Large intestine (tissue), 3 donors: ENCODE results near the gene OR1A1. TPM values are rescaled to one million over a fixed set of nuclear protein-coding genes. Genes with fewer than 3 reads are reported as not detected.
"Not testable (repeated sequence)": the region's sequence is repeated elsewhere in the genome, so short reads cannot be mapped to it uniquely, and the experiment has no call there.

Experiments used
- DNase-seq, 2 donors: peaks; one replicate each; pipeline versions ENCODE4 v3.0.0 to v3.0.0-alpha.2; 2013
- H3K27ac ChIP-seq: one replicate; pipeline ENCODE4 v1.5.1; 2013; ENCODE audit warnings: low read length
- H3K27me3 ChIP-seq: 2 replicates; pipeline ENCODE4 v1.6.1; 2013; ENCODE audit warnings: low read length; ENCODE audit not compliant: control insufficient read depth, insufficient read depth
- H3K36me3 ChIP-seq: 2 replicates; pipeline ENCODE4 v1.6.1; 2013; ENCODE audit warnings: low read length; ENCODE audit not compliant: control insufficient read depth, insufficient read depth
- H3K4me1 ChIP-seq: one replicate; pipeline ENCODE4 v1.6.1; 2013; ENCODE audit warnings: low read length; ENCODE audit not compliant: control insufficient read depth, insufficient read depth
- H3K4me3 ChIP-seq: one replicate; pipeline ENCODE4 v1.5.1; 2013; ENCODE audit warnings: low read length
- H3K9me3 ChIP-seq: one replicate; pipeline ENCODE4 v1.6.1; 2013; ENCODE audit warnings: mild to moderate bottlenecking, low read depth, low read length, moderate library complexity; ENCODE audit not compliant: control insufficient read depth
- WGBS: methylation state at CpG from one replicate; pipeline ENCODE4 v1.1.5; 2013; ENCODE audit warnings: low lambda C conversion rate; ENCODE audit not compliant: insufficient coverage; 5-methylcytosine and 5-hydroxymethylcytosine counted together
- polyA plus RNA-seq: library from polyadenylated mRNA; unstranded; fragments of 120-200 nt; gene quantifications from one replicate; pipeline ENCODE4 v1.2.1, GENCODE V29; 2013

The OR1A1 gene
- polyA plus RNA-seq, 1 donor, result not detected

DNA sequence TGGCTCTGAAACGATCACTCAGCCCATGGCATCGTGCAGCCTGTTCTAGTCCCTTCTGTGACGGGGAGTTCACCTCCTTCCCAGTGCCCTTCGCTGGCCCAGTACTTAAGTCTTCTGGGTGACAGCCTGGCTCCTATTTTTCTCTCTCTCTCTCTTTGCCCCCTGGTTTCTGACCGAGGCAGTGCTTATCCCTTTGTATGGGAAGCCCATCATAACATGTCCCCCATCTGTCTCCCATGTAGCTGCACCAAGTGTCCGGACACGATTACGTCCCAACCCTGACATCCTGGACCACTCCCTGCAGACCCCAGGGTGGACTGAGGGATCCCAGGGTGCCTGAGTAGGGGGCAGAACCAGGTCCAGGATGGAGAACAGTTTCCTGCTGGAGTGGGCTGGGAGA, 24.8 kb downstream of the OR1A1 start:
- not testable (repeated sequence) for H3K27ac ChIP-seq, H3K9me3 ChIP-seq, H3K4me1 ChIP-seq, DNase-seq, H3K27me3 ChIP-seq, H3K4me3 ChIP-seq, H3K36me3 ChIP-seq
- no CpG with 5 or more reads among the region's 8 CpGs for WGBS

DNA sequence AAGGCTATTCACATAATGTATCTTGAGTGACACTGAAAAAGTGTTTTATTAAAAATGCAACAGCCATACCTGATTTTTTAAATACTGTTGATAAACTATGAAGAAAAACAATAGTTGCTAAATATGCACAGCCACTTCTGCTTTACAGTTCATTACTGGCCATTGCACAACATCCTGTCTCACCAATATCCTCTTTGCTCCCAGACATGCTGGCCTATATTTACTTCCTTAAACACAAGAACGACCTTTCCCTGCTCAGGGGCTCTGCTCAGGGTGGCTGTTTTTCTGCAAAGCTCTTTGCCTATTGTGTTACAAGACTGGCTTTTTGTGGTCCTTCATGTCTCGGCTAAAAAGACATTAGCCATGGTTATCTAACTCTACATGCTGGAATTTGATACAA, 31.2 kb downstream of the OR1A1 start:
- WGBS, result 0% methylated on average over 1 of the region's 2 CpGs
- not testable (repeated sequence) for H3K36me3 ChIP-seq, H3K27ac ChIP-seq, H3K9me3 ChIP-seq, H3K4me1 ChIP-seq, H3K27me3 ChIP-seq, H3K4me3 ChIP-seq
- DNase-seq, result peak in 1 of 2 donors; percentile 17

DNA sequence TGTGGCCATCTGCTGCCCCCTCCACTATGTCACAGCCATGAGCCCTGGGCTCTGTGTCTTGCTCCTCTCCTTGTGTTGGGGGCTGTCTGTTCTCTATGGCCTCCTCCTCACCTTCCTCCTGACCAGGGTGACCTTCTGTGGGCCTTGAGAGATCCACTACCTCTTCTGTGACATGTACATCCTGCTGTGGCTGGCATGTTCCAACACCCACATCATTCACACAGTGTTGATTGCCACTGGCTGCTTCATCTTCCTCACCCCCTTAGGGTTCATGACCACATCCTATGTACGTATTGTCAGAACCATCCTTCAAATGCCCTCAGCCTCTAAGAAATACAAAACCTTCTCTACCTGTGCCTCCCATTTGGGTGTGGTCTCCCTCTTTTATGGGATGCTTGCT, 33.6 kb downstream of the OR1A1 start:
- no CpG with 5 or more reads among the region's 1 CpG for WGBS
- not testable (repeated sequence) for H3K4me1 ChIP-seq, H3K36me3 ChIP-seq, H3K4me3 ChIP-seq, H3K9me3 ChIP-seq, H3K27ac ChIP-seq, H3K27me3 ChIP-seq, DNase-seq

GRCh38 chr17:3244841-3245240, 37.4 kb downstream of the OR1A1 start:
- not testable (repeated sequence) for H3K27me3 ChIP-seq, H3K4me1 ChIP-seq, H3K4me3 ChIP-seq, H3K36me3 ChIP-seq, H3K9me3 ChIP-seq, H3K27ac ChIP-seq, DNase-seq
- no CpG with 5 or more reads among the region's 1 CpG for WGBS

GRCh38 chr17:3249013-3249412, 41.5 kb downstream of the OR1A1 start:
- H3K9me3 ChIP-seq, H3K4me1 ChIP-seq, H3K36me3 ChIP-seq, H3K27ac ChIP-seq, DNase-seq, H3K4me3 ChIP-seq, H3K27me3 ChIP-seq: not testable (repeated sequence)
- WGBS, result no CpG with 5 or more reads among the region's 2 CpGs

DNA sequence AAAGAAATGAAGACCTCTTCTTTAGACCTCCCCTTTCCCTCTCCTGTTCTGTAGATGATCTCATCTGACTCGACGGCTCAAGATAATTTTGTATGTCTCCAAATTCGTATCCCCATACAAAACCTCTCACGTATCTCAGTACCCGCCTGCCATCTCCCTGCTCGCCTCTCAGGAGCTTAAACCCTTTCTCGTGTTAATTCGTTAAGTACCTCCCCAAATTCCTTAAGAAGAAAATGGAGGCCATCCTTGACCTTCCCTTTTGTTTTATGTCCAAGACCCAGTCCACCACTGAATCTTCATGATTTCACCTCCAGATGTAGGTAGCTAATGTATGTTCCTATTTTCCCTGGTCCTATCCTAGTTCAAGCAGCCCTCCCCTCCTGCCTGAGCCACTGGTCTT, 49.1 kb downstream of the OR1A1 start:
- no peaks in the 10 kb centered on the region for H3K9me3 ChIP-seq
- peaks cover 2% of the 10 kb centered on the region for H3K27me3 ChIP-seq
- no CpG with 5 or more reads among the region's 8 CpGs for WGBS
- no peaks in the 10 kb centered on the region for H3K4me1 ChIP-seq
- no peak overlapping the region for H3K4me3 ChIP-seq
- no peak for DNase-seq
- no peak overlapping the region for H3K27ac ChIP-seq
- no peaks in the 10 kb centered on the region for H3K36me3 ChIP-seq

- H3K27me3 ChIP-seq, result peaks cover 2% of the 10 kb centered on the region
- H3K4me3 ChIP-seq, result no peak overlapping the region
- no peak for DNase-seq
- no peaks in the 10 kb centered on the region for H3K36me3 ChIP-seq
- no CpG with 5 or more reads among the region's 1 CpG for WGBS
- H3K4me1 ChIP-seq, result no peaks in the 10 kb centered on the region
- no peaks in the 10 kb centered on the region for H3K9me3 ChIP-seq
- H3K27ac ChIP-seq, result no peak overlapping the region
Observed at GRCh38 chr17:3260163-3260562, 52.7 kb downstream of the OR1A1 start.

DNA sequence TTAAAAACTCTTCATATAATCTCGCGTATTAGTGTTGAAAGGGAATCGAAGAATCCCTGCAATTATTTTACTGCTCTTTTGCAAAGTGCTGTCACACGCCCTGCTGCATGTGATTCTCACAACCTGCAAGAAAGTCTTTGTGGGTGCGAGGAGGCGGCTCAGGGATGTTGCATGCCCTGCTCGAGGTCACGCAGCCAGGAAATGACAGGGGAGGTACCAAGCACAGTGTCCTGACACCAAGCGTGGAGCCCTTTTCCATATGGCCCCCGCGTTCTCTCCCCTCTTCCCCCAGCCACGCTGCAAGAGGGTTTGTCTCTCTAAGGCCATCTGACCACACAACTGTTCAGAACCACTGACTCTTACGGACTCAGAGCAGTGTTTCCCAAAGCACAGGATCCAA, 53.1 kb downstream of the OR1A1 start:
- Histone ChIP-seq H3K27ac (no peak overlapping the region), H3K27me3 (peaks cover 2% of the 10 kb centered on the region)
- WGBS, result 100% methylated on average over 2 of the region's 13 CpGs

More for the DNA sequence above, 53.1 kb downstream of the OR1A1 start:
- no peak overlapping the region for H3K4me3 ChIP-seq
- no peaks in the 10 kb centered on the region for H3K4me1 ChIP-seq
- no peaks in the 10 kb centered on the region for H3K36me3 ChIP-seq
- no peaks in the 10 kb centered on the region for H3K9me3 ChIP-seq
- no peak for DNase-seq

Other genes with a start within 250 kb of the OR1A1 start
- not detected for gene OR1D5, start 144.1 kb upstream of the OR1A1 start, polyA plus RNA-seq
- not detected for gene OR1D2, start 103.2 kb upstream of the OR1A1 start, polyA plus RNA-seq
- gene OR1G1, start 80.1 kb upstream of the OR1A1 start, polyA plus RNA-seq, result not detected
- not detected for gene OR1A2, start 10.1 kb upstream of the OR1A1 start, polyA plus RNA-seq
- gene OR3A1, start 90.7 kb downstream of the OR1A1 start, polyA plus RNA-seq, result not detected
- gene OR3A2, start 178.6 kb downstream of the OR1A1 start, polyA plus RNA-seq, result 0.06 TPM
- gene OR1E1, start 190.7 kb downstream of the OR1A1 start, polyA plus RNA-seq, result not detected
- gene OR3A3, start 203.7 kb downstream of the OR1A1 start, polyA plus RNA-seq, result not detected
- gene OR1E2, start 226.2 kb downstream of the OR1A1 start, polyA plus RNA-seq, result not detected